Mucosa of rectum (tissue), 2 donors: Measurements from ENCODE around the gene MYCT1.

Experiments
- H3K27ac ChIP-seq, 2 donors: one replicate each; pipeline ENCODE4 v1.7.0; 2013; ENCODE audit warnings: inconsistent platforms in 2 of 2, low read depth in 2 of 2, low read length in 2 of 2
- H3K27me3 ChIP-seq, 2 donors: one replicate each; pipeline ENCODE4 v1.7.0; 2013; ENCODE audit warnings: low read length in 2 of 2; ENCODE audit not compliant: control insufficient read depth in 2 of 2, insufficient read depth in 2 of 2
- H3K36me3 ChIP-seq, 2 donors: one replicate each; pipeline ENCODE4 v1.7.0; 2013; ENCODE audit warnings: low read length in 2 of 2; ENCODE audit not compliant: control insufficient read depth in 2 of 2, insufficient read depth in 2 of 2
- H3K4me1 ChIP-seq, 2 donors: one replicate each; pipeline ENCODE4 v1.7.0; 2013; ENCODE audit warnings: low read length in 2 of 2, mild to moderate bottlenecking in 1 of 2; ENCODE audit not compliant: control insufficient read depth in 2 of 2, insufficient read depth in 2 of 2
- H3K4me3 ChIP-seq, 2 donors: one replicate each; pipeline ENCODE4 v1.7.0; 2013; ENCODE audit warnings: low read length in 2 of 2
- H3K9ac ChIP-seq, 2 donors: one replicate each; pipeline ENCODE4 v1.7.0; 2013; ENCODE audit warnings: low read length in 2 of 2, low read depth in 1 of 2, mild to moderate bottlenecking in 1 of 2
- H3K9me3 ChIP-seq, 2 donors: one replicate each; pipeline ENCODE4 v1.7.0; 2013; ENCODE audit warnings: low read length in 2 of 2; ENCODE audit not compliant: control insufficient read depth in 2 of 2
- donor health status: healthy.
- donor health status: Normal muscosa, but diverticular disease.

MYCT1 gene

DNA sequence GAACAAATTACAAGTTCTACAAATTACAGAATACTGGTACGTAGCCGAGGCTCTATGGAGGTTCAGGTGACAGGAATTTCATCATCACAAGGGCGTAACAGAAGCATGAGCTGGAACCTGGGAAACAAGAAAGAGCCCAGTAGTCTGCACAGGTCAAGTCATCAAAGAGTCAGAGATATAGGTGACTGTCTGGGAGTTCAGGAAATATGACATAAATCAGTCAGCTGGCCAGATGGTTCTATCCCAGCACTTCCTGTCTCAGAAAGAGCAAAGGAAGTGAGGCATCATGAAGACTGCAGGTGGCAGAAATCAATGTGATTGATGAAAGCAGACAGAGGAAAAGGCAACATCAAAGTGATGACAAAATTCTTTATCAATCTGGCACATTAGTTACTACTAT lies 23.3 kb downstream of the MYCT1 start:
- H3K27ac ChIP-seq, result no peak overlapping the region
- H3K36me3 ChIP-seq, result no peaks in the 10 kb centered on the region
- H3K9ac ChIP-seq, result no peak overlapping the region
- H3K27me3 ChIP-seq, result no peaks in the 10 kb centered on the region
- no peaks in the 10 kb centered on the region for H3K9me3 ChIP-seq
- H3K4me3 ChIP-seq, result no peak overlapping the region
- no peaks in the 10 kb centered on the region for H3K4me1 ChIP-seq

DNA sequence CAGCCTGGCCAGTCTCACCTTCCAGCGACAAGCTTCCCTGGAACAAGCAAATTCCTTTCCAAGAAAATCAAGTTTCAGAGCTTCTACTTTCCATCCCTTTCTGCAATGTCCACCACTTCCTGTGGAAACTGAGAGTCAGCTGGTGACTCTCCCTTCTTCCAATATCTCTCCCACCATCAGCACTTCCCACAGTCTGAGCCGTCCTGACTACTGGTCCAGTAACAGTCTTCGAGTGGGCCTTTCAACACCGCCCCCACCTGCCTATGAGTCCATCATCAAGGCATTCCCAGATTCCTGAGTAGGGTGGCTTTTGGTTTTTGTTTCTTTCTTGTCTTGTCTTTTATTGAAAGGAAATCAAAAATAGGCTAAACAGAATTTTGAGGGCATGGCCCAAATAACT lies 24.3 kb downstream of the MYCT1 start:
- no peaks in the 10 kb centered on the region for H3K36me3 ChIP-seq
- H3K9me3 ChIP-seq, result no peaks in the 10 kb centered on the region
- no peaks in the 10 kb centered on the region for H3K27me3 ChIP-seq
- no peak overlapping the region for H3K9ac ChIP-seq
- H3K4me3 ChIP-seq, result no peak overlapping the region
- no peak overlapping the region for H3K27ac ChIP-seq
- no peaks in the 10 kb centered on the region for H3K4me1 ChIP-seq

DNA sequence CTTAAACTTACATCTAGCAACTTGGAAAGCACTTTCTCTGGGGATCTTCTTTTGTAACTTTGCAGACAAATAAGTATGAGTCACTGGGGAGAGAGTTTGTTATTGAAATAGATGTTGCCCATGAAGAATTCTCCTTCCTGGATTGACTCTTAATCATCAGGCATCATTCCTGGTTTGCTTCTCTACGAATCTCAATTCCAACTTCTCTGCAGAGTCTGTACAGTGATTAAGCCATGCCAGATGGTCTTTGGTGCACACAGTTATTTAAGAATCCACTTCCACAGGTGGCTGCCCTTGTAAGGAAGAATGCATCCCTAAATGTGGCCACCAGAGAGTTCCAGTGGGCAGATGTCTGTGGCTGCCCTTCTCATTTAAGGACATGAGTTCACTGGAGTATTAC lies 25.7 kb downstream of the MYCT1 start:
- H3K27me3 ChIP-seq, result no peaks in the 10 kb centered on the region
- H3K27ac ChIP-seq, result no peak overlapping the region
- no peak overlapping the region for H3K4me3 ChIP-seq
- H3K9ac ChIP-seq, result no peak overlapping the region
- H3K4me1 ChIP-seq, result no peaks in the 10 kb centered on the region
- no peaks in the 10 kb centered on the region for H3K36me3 ChIP-seq
- no peaks in the 10 kb centered on the region for H3K9me3 ChIP-seq

GRCh38 chr6:152726313-152726712 lies 28.6 kb downstream of the MYCT1 start:
- Histone ChIP-seq H3K4me1 (no peaks in the 10 kb centered on the region), H3K9ac (no peak overlapping the region), H3K27ac (no peak overlapping the region), H3K9me3 (no peaks in the 10 kb centered on the region), H3K27me3 (no peaks in the 10 kb centered on the region), H3K4me3 (no peak overlapping the region), H3K36me3 (no peaks in the 10 kb centered on the region)

- no peaks in the 10 kb centered on the region for H3K36me3 ChIP-seq
- H3K9me3 ChIP-seq, result no peaks in the 10 kb centered on the region
- no peak overlapping the region for H3K9ac ChIP-seq
- no peak overlapping the region for H3K27ac ChIP-seq
- no peaks in the 10 kb centered on the region for H3K27me3 ChIP-seq
- H3K4me1 ChIP-seq, result no peaks in the 10 kb centered on the region
- no peak overlapping the region for H3K4me3 ChIP-seq
These were observed 29.8 kb downstream of the MYCT1 start for GRCh38 chr6:152727507-152727906.

DNA sequence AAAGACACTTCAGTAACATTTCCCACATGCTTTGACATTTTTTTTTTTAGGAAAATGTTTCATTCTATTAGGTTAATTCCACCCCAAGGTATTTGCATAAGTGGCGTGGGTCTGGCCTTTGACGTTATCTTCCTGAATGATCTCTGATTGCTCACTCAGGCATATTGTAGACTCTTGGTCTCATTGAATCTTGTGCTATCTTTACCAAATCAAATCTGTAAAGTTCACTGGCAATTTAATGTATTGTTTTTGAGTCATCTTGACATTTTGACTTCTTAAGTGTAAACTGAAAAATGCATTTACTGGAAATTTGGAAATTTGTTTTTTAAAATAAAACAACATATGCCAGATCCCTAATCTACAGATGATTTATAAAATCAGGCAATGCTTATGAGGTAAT lies 36.9 kb downstream of the MYCT1 start:
- no peak overlapping the region for H3K9ac ChIP-seq
- no peaks in the 10 kb centered on the region for H3K36me3 ChIP-seq
- H3K4me3 ChIP-seq, result no peak overlapping the region
- H3K27me3 ChIP-seq, result no peaks in the 10 kb centered on the region
- H3K9me3 ChIP-seq, result no peaks in the 10 kb centered on the region
- no peak overlapping the region for H3K27ac ChIP-seq
- no peaks in the 10 kb centered on the region for H3K4me1 ChIP-seq

- no peak overlapping the region for H3K4me3 ChIP-seq
- H3K4me1 ChIP-seq, result no peaks in the 10 kb centered on the region
- no peak overlapping the region for H3K9ac ChIP-seq
- H3K36me3 ChIP-seq, result no peaks in the 10 kb centered on the region
- no peaks in the 10 kb centered on the region for H3K9me3 ChIP-seq
- H3K27me3 ChIP-seq, result no peaks in the 10 kb centered on the region
- H3K27ac ChIP-seq, result no peak overlapping the region
These were observed 39.1 kb downstream of the MYCT1 start for GRCh38 chr6:152736687-152737273.

- no peaks in the 10 kb centered on the region for H3K9me3 ChIP-seq
- H3K27ac ChIP-seq, result no peak overlapping the region
- no peaks in the 10 kb centered on the region for H3K36me3 ChIP-seq
- no peaks in the 10 kb centered on the region for H3K27me3 ChIP-seq
- H3K4me1 ChIP-seq, result no peaks in the 10 kb centered on the region
- no peak overlapping the region for H3K9ac ChIP-seq
- no peak overlapping the region for H3K4me3 ChIP-seq
These were observed 47.9 kb downstream of the MYCT1 start for GRCh38 chr6:152745509-152746171.

DNA sequence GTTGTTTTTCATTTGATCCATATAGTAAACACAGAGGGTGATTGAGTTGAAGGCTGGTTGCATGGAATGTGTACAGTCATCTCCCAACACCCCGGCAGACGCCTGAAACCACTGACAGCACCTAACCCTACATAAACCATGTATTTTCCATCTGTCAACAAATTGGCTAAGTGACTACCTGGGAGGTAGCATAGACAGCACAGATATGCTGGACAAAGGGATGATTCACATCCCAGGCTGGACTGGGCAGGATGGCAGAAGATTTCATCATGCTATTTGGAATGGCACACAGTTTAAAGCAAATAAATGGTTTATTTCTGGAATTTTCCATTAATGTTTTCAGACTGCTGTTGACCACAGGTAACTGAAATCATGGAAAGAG lies 48.5 kb downstream of the MYCT1 start:
- no peaks in the 10 kb centered on the region for H3K4me1 ChIP-seq
- no peaks in the 10 kb centered on the region for H3K27me3 ChIP-seq
- H3K9me3 ChIP-seq, result no peaks in the 10 kb centered on the region
- no peak overlapping the region for H3K4me3 ChIP-seq
- H3K36me3 ChIP-seq, result no peaks in the 10 kb centered on the region
- no peak overlapping the region for H3K27ac ChIP-seq
- no peak overlapping the region for H3K9ac ChIP-seq

DNA sequence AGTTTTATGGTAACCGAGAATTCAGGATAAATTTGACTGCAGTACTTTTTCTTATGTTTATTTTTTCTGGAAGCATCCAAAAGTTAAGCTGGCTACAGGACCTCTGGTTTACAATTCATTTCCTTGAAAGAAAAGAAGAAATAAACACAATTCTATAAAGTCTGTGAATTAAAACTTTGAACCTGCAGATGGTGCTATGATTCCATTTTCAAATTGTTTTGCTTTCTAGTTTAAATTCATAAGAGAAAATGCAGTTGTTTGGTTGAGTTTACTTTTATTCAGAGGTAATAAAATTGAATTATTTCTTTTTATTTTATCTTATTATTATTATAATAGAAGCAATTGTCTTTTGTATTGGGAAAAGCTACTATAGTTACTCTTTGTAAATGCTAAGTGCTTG lies 51.1 kb downstream of the MYCT1 start:
- Histone ChIP-seq H3K27ac (no peak overlapping the region), H3K4me3 (no peak overlapping the region), H3K36me3 (no peaks in the 10 kb centered on the region), H3K9me3 (no peaks in the 10 kb centered on the region), H3K4me1 (no peaks in the 10 kb centered on the region), H3K9ac (no peak overlapping the region), H3K27me3 (no peaks in the 10 kb centered on the region)
